GOT3 (cell line): ENCODE results near the gene RAD51B.

Experiments used
- DNase-seq: peaks from one replicate; lab custom pipeline; 2025; ENCODE audit warnings: mixed read lengths; lab: John Stamatoyannopoulos, UW

RAD51B gene

DNA sequence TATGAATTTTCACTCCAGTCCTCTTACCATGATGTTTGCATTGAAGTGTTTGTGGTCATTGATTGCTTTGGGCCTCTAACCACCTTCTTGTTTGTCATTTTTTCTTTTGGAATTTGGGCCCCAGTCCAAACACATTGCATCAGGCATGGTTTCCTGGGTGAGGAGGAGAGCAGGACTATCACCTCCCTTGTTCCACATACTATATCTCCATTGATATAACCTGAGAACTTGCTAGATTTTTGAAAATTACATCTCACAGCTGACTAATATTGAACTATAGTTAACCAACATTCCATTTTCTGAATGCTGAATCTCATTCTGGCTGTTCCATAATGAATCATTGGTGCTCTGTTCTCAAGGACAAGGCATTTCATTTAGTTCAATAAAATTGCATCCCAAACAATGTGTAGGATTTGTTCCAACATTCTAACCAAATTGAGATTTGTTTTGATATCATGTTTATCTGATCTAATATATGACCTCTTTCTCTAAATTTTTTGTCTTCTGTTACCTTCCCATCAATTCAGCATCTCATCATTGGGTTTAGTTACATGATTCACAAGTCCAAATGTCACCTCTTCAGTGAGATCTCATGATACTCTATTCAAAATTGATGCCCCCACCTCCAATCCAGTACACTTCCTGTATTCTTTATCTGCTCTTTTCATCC, 644.3 kb downstream of the RAD51B start:
- DNase-seq: no peak

DNA sequence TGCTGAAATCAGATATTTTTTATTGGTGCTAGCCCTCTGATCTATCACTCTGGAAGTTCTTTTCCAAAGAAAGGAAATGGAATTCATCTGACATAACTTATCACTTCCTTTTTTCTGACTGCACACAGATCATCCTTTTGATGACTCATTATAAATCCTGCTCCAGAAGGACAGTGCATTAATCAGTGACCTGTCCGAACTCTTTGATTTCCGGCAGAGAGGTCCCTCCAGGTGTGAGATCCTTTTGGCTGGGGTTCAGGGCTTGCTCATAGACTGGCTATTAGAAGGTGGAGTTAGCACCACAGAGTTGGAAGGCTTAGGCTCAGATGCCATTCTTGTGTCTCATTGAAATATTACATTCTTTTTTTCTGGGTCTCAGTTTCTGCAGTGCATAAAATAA, 645.1 kb downstream of the RAD51B start:
- DNase-seq: no peak

DNA sequence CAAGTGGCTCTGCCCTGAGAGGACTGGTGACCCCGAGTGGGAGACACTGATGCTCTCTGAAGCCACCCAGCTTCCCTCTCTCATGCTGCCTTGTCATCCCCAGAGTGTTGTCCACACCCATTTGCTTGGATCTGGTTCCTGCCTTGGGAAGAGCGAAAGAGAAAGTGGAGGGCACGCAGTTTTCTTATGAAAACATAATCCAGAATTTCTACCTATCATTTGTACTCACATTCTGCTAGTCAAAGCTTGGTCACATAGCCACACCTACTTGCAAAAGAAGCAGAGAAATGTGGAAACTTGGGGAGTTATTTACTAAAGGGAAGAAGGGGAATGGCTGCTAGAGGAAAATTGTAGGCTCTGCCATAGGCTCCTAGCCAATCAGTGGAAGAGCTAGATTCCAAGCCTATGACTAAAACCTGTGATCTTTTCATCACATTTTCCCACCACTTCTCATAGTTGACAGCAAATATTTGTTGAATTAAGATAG, 647.0 kb downstream of the RAD51B start:
- no peak for DNase-seq

DNA sequence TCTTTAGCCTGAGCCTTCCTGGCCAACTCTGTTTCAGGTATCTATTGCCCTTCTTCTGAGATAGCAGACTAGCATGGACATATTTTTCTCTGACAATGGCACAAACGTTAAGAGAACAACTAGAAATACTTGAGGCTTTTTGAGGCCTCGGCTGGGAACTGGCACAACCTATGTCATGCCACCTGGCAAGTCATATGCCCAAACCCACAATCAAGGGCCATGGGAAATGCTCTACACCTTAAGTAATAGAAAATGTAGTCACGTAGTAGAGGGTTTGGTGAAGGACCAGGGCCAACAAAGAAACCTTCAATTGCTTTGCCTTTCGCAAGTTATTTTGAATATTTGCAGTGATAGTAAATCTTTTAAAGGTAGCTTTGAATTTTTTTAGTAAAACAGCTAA, 647.8 kb downstream of the RAD51B start:
- DNase-seq: no peak

DNA sequence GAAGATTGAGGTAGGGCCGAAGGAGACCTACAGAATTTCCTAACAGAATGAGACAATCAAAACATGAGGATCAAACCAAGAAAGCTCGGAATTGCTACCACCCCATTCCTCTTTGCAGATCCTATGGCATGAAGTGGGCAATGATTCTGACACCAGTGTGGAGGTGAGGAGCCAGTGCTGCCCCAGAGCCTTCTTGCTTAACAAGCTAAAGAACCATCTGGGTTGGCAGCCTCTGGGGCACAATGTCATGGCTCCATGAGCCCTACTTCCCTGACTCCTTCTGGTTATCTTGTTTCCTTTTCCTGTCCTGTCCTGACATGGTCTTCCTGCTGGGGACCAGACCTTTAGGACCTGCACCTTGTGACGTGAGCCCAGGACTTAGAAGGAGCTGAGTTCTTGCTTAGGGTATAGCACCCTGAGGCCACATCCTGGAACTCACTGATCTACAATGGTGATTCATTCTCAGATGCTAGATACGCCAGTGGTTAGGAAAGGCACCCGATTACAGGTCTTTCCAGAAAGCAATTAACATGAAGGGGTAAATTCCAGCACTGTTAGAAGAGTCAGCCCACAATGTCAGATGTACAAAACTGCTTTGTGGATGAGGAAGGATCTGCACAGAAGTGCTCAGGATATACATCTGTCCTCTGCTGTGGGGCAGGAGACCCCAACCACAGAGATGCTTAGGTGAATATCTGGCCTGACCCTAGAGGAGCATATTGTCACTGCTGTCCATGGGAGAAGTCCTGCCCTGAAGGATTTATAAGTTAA, 649.0 kb downstream of the RAD51B start:
- DNase-seq: no peak

DNA sequence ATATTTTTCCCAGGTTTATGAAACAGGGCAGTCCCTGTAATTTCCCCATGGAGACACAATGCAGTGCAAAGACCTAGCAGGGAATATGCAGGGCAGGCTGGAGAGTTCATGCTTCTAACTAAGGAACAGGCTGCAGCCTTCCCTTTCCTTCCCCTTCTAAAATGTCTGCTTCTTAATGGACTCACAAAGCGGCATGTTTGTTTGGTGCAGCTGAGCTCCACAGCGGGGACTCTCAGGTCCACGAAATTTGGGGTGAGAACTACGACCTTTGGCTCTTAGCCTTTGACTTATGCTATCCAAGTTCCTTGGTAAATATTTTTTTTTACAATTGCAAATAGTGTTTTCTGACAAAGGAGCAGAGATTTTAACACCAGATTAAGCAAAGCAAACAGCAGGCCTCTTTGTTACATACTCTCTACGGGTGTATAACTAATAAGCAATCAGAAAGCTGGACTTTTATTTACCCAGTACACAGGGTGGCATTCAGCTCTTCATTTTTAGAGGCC, 649.7 kb downstream of the RAD51B start:
- no peak for DNase-seq

DNA sequence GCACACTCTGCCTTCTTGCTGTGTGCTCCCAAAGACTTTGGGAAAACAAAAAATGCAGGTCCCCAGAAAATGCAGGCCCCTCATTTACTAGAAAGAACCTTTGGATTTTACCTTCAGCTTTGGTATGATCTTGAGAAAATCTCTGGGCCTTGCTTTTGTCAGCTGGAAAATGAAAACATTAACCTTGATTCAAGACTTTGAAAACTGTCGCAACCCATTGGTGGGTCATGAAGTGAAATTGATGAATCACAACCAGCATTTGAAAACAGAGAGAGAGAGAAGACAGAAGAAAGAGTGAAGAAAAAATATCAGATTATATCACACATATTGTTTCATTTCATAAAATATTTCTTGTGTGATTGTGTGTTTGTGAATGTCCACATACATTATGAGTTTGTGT, 650.8 kb downstream of the RAD51B start:
- no peak for DNase-seq

DNA sequence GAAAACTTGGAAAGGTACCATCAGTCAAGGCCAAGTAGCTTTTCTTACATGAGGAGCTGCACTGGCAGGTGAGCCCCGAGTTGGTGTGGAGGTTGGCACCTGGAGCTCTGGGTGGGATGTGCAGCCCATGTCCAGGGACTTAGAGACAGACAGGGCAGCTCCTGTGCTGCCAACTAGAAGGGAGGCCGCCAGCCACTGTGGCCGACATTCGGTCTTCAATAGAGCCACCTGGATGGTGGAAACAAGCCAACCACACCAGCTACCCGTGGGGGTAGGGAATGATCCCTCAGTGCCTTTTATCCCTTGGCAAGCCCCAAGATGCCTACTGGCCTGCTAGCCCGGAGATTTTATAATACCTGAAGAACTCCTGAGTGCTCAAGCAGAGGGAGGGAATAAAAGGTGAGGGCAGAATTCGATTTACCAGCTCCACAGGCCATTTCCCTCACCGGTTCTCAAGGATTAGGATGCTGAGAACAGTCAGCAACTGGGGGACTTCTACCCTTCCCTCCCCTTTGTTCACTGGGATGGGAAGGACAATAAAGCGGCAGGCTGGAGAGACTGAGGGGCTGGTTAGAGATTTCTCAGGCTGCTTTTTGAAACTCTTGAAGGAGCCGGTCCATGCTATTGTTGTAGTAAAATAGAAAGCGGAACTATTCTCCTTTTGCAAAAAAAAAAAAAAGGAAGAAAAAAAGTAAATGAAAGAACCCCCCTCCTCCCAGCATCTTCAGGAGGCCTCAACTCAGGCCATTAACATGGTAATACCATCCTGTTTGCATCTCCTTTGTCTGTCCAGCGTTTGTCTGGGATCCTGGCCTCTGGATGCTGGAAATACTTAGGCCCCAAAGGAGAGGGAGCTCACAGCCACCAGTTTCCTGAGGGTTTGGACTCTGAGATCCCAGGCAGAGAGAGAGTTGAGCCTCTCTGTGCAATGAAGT, 651.7 kb downstream of the RAD51B start:
- no peak for DNase-seq

DNA sequence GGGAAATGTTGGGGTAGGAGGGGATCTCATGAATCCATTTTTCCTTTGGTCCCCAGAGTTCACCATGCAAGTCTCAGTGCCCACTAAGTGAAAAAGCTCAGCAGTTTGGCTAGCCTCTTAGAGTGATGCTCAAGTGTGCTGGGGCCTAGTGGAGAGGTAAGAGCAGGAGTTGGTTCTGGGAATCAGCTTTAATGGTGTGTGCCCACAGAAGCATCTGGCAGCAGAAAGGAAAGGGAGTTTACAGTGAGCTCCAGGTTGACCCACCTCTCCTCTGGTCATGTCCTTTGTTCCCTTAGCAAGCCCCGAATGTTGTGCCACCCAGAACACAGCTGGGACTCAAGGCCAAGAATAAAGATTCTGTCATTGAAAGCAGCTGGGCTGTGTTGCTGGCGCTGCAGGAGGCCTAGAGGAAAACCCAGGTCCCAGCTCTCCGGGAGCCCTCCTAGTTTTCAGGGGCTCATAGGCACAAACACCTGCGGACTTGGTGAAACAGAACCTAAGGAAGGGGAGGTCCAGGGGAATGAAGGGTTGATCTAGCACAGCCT, 652.5 kb downstream of the RAD51B start:
- DNase-seq: no peak

DNA sequence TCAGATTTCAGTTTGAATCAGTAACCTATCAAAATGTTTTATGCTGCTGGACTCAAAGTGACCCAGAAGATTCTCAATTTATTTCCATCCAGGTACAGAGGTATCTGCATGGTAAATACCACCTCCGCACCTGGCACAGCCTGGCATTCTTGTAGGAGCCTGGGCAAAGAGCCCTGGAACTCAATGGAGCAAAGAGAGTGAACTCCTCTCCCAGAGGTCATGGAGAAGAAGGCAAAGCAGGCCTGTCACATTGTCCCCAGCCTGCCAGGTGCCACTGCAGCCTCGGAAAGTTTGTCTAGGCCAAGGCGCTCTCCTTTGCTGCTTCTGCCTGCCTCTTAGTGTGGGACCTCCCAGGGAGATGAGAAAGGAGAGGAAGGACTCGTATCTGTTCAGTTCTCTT, 653.5 kb downstream of the RAD51B start:
- no peak for DNase-seq

DNA sequence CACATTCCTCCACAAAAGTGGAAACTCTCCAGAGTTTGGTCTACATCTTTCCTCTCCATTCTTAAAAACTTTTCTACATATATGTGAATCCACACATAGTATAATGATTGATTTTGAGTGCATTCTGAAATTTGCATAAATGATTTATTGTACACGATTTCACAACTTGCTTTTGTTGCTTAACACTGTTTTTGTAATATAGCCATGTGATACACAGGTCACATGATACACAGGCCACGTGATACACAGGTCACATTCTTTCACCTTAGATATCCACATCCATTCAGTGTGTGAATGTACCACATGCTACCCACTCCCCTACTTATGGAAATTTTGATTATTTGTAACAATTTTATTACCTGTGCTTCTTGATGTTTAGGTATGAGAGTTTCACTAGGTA, 654.2 kb downstream of the RAD51B start:
- DNase-seq: no peak

DNA sequence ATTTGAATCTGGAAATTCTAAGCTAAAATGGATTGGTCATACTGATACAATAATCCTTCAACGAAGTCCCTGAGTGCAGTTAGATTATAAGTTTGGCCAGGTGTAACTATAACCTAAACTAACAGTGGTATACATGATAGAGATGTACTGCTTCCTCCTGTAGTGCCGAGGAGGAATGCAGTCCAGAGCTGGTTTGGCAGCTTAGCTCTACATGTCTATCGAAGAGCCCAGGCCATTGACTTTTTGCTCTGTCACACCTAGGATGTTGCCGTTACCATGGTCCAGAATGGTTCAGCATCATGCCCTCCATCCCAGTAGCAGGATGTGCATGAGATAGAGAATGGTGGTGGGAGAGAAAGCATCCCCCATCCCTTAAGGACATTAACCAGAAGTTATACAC, 655.2 kb downstream of the RAD51B start:
- no peak for DNase-seq

DNA sequence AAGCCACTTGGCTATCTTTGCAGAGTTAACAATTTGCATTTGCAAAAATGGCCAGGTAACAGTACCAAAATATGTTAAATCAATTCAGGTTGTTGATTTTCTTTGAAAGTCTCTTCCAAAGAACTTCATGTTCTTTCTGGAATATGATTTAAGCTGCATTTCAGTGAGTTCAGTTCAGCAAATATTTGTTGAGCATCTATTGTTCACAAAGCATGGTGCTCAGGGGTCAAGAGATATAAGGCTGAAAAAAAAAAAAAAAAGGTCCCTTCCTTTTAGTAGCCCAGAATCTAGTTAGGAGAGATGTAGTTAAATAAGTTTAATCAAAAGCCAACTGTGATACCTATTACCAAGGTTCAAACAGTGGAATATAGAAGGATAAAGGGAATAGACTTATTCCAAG, 656.2 kb downstream of the RAD51B start:
- DNase-seq: no peak

DNA sequence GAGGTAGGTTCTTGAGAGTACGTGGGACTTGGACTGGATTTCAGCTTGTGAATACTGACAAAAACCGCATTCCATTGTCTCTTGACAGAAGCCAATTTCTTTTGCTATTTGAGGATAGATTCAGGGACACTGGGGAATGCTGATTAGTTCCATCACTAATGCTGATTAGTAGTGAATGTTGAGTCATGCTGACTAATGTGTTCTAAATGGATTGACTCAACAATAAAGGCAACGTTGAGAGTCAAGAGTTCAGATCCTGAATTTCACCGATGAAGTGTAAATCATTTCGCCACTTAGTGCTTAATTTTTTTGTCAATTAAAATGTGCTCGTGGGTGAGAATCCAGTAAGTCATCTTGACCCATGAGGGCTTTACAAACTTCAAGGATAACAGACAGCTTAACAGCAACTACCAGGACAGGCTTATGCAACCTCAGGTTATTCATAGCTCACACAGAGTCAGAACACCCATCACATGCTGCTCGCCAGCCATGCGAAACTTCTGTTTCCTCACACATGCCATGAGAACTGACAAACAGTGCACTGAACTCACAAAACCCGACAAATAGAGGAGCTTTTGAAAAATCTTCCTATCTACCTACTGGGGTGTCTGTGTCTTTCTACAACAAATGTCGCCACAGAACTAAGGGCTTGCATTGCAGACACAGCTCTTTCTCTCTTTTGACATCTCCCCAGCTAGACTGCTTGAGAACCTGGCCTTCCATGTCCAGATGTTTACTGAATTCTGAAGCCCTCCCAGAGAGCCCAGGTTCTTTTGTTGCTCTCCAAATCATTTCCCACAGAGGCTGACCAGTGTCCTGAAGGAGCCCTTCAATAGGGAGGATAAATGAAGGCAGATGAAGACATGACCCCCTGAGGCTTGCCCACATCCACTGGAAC, 656.9 kb downstream of the RAD51B start:
- no peak for DNase-seq

DNA sequence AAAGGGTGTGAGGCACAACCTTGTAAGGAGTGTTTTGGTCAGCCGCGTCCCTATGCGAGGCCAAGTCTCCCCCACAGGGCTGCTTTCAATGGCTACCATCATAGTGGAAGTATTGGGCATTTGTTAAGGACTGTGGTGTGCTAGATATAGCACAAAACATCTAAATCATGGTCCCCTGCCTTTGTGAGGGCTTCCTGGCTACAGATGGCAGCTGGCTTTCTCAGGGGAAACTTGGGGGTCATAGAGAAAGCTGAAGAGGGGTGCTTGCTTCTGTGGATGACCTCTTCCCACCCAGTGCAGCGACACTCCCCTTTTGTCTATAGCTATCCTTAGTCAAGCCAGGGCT, 657.5 kb downstream of the RAD51B start:
- no peak for DNase-seq

DNA sequence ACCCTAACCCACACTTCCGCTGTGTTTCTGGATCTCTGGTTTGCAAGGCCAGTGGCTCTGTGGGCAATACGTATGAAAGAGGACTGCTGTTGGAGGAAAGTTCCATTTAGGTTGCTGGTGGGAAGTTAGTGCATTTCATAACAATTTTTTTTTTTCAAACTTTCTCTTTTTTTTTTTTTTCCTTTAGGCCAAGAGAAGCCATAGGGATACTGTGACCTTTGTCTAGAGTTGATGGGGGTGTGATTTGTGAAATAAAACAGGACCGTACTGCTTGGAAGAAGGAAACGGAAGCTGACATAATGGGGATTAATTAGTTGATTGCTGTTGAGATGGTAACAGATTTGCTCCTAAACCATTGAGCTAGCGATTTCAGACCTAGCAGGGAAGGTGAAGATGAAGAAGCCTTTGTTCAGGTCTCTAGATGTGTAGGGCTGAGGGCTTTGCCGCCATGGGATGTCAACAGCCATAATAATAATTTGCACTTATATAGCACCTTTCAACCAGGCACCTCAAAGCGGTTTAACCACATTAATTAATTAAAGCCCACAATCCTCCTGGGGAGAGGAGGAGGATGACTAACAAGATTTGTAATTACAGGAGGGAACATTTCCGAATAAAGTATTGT, 658.0 kb downstream of the RAD51B start:
- DNase-seq: no peak

DNA sequence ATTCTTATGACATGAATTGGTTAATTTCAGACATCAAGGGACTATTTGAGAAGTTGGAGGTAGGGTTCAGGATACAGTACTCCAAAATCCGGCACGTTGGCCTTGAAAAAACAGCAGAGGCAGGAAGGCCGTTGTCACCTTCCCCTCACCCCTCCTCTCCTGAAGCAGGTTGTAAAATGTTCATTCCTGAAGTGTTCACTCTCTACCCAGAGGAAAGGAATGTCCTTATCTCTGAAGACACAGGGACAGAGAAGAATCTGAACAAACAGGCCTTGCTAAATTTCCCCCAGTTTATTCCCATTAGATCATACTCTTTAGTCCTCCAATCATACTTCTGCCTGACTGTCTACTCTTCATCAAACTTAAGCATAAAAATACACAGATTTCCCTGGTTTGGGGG, 659.7 kb downstream of the RAD51B start:
- DNase-seq: no peak

DNA sequence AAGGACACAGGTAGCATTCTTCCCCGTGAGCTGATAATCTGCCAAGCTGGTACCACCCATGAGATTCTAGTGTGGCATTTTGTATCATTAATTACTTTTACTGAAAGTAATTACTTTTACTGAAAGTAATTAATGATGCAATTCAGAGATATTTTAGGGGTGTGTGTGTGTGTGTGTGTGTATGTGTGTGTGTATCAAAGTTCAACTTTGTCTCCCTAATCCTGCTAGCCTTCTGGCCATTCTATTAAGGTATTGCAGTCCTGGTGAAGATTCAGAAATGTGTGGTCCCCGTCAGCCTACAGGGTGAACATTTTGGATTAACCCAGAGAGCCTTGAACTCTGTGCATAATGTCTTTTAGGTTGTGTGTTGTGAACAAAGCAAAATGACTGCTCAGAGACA, 662.4 kb downstream of the RAD51B start:
- no peak for DNase-seq

DNA sequence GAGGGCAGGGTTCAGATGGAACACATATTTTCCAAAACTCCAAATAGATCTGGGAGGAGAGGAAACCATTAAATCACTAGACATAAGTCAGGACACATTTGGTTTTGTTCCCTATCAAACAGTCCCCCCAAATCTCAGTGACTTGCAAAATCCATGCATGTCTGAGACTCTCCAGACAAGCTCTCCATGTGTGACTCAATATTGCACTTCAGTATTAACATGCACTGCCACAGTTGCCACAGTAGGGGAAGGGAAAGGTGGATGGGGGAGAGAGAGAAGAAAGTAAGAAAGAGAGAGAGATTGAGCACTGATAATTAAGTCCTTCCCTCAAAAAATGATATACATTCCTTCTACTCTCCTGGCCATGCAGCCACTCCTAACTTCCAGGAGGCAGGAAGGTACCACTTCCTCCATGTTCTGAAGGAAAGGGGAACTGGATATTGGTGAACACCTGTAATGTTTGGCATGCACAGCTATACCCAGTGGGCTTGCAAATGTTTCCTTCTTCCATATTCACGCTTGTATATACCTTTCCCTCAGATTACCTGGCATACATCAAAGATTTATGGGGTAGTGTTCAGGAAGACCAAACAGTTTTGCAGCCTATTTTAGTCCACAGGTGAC, 663.3 kb downstream of the RAD51B start:
- DNase-seq: no peak

DNA sequence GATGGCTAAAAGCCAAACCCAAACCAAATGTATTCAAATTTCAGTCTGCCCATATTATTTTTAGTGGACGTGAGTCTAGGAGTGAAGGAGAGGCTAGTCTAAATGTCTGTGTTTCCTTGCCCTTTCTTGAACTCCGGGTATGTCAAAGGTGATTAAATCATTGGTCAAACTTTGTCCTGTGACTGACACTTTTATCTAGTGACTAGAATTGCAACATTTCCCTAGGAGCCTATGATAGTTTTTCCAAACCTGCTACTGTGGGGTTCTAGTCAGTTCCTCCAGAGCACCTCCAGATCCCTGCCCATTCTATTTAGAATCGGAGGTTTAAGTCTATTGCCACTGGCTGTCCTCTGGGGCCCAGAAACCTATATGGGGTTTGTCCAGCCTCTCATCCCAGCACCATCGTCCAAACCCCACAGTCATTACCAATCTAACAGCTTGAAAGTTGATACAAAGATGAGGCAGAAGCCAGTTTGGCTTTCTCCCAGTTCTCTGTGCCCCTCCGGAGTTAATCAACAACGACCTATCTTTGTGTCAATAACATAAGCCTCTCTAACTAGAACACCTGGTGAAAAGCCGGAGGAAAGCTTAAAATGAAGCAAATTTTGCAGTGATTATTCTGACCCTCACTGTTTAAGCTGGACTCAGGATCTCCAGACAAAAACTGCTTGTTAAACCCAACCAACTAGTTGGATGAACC, 666.6 kb downstream of the RAD51B start:
- DNase-seq: no peak
